Body of pancreas (tissue), 4 donors: ENCODE measurements around the gene AMN1. TPM values are rescaled to one million over a fixed set of nuclear protein-coding genes. Genes with fewer than 3 reads are reported as not detected.
"Not testable (repeated sequence)": the region's sequence is repeated elsewhere in the genome, so short reads cannot be mapped to it uniquely, and the experiment has no call there.

Experiments used
- ATAC-seq: fragments of 150-250 bp; one replicate; pipeline ENCODE4 v1.9.1; 2016
- DNase-seq, 4 donors: peaks; one replicate each; pipeline ENCODE4 v3.0.0-alpha.2; 2019
- H3K27ac ChIP-seq, 4 donors: fragments of 200-600 bp; sonication (generic); 1 replicate in 3 of 4; 2 replicates in 1 of 4; pipeline versions ENCODE4 v1.5.1 to v1.6.1; 2016 to 2019; ENCODE audit warnings: mild to moderate bottlenecking in 1 of 4, mixed read lengths in 1 of 4, moderate library complexity in 1 of 4
- H3K27me3 ChIP-seq, 2 donors: fragments of 200-600 bp; sonication (generic); one replicate each; pipeline ENCODE4 v1.6.0; 2016; ENCODE audit warnings: mild to moderate bottlenecking in 1 of 2
- H3K36me3 ChIP-seq, 2 donors: fragments of 200-600 bp; sonication (generic); replicated peaks in 1 of 2; 2 replicates each; pipeline ENCODE4 v1.5.1; 2016; ENCODE audit warnings: low read depth in 2 of 2; ENCODE audit not compliant: insufficient read depth in 1 of 2
- H3K4me1 ChIP-seq: fragments of 200-600 bp; sonication (generic); one replicate; pipeline ENCODE4 v1.6.0; 2016
- H3K4me3 ChIP-seq, 2 donors: fragments of 200-600 bp; sonication (generic); 1 replicate in 1 of 2; 2 replicates in 1 of 2; pipeline ENCODE4 v1.5.1; 2016 to 2019
- H3K9me3 ChIP-seq, 3 donors: fragments of 200-600 bp; sonication (generic); 1 replicate in 2 of 3; 2 replicates in 1 of 3; pipeline ENCODE4 v1.5.1; 2016
- POLR2A ChIP-seq, 3 donors: fragments of 450-650 bp; IDR thresholded peaks; one replicate each; pipeline ENCODE4 v1.6.1; 2016; ENCODE audit warnings: antibody characterized with exemption in 3 of 3, mild to moderate bottlenecking in 2 of 3
- WGBS, 2 donors: methylation state at CpG; one replicate each; pipeline ENCODE4 v1.1.5; 2017; 5-methylcytosine and 5-hydroxymethylcytosine counted together
- intact Hi-C: fragments of 100-400 bp; cut with DNase I; formaldehyde crosslinking; loops from one replicate; pipeline ENCODE4 v1.15.1; 2023
- total RNA-seq, 2 donors: library from RNA; depleted of rRNA; stranded (reverse); fragments of >200 nt; gene quantifications; one replicate each; pipeline ENCODE4 v1.1.0, GENCODE V29; 2016
- TF ChIP-seq, protein P1 (sequence below), 7 experiments: fragments of 450-650 bp in 4 of 7; fragments of 200-600 bp in 3 of 7; sonication (generic) in 3 of 7; IDR thresholded peaks; one replicate each; pipeline ENCODE4 v1.5.1; 2016 to 2019; ENCODE audit warnings: antibody characterized with exemption in 7 of 7

The AMN1 gene
- total RNA-seq, 2 donors from 2014 or later, result 6.5 to 13.2 TPM

DNA sequence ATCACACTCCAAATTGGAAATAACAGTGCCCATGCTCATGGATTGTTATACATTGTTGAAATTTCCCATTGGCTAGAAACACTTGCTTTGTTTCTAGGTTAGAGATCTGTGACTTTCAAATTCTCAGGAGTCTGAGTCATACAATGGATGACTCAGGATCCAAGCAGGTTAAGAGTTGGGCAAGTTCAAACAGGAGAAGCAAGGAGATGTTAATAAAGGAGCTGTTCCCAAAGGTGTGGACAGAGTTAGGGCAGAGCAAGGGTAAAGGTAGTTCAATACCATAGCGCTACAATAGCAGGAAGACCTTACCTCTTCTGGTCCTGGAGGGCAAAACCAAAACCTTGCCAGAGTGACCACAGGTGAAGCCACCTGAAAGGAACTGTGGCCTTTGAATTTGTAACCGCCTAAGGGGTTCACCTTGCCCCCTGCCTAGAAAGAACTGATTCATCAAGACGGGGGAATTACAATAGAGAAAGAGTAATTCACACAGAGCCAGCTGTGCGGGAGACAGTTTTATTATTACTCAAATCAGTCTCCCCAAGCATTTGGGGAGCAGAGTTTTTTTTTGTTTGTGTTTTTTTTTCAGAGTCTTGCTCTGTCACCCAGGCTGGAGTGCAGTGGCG lies 4.2 kb upstream of the AMN1 start:
- Histone ChIP-seq H3K4me3 (no peak overlapping the region), H3K9me3 (no peaks in the 10 kb centered on the region), H3K36me3 (no peaks in the 10 kb centered on the region), H3K27me3 (no peaks in the 10 kb centered on the region), H3K27ac (peak overlapping the region in 3 of 4 donors; percentile 26 to 56 (median 37)), H3K4me1 (peaks cover 31% of the 10 kb centered on the region)
- 78 to 83% methylated on average over 5 of the region's 5 CpGs for WGBS, 2 donors
- DNase-seq (peak in 1 of 4 donors; percentile 30), ATAC-seq (peak; percentile 13)
- TF ChIP-seq, protein P1, sequence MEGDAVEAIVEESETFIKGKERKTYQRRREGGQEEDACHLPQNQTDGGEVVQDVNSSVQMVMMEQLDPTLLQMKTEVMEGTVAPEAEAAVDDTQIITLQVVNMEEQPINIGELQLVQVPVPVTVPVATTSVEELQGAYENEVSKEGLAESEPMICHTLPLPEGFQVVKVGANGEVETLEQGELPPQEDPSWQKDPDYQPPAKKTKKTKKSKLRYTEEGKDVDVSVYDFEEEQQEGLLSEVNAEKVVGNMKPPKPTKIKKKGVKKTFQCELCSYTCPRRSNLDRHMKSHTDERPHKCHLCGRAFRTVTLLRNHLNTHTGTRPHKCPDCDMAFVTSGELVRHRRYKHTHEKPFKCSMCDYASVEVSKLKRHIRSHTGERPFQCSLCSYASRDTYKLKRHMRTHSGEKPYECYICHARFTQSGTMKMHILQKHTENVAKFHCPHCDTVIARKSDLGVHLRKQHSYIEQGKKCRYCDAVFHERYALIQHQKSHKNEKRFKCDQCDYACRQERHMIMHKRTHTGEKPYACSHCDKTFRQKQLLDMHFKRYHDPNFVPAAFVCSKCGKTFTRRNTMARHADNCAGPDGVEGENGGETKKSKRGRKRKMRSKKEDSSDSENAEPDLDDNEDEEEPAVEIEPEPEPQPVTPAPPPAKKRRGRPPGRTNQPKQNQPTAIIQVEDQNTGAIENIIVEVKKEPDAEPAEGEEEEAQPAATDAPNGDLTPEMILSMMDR (IDR thresholded peaks at IDR 0.05), result no peak
- TF ChIP-seq POLR2A (IDR thresholded peaks at IDR 0.05), result no peak
- intact Hi-C loops, result no loop called here

DNA sequence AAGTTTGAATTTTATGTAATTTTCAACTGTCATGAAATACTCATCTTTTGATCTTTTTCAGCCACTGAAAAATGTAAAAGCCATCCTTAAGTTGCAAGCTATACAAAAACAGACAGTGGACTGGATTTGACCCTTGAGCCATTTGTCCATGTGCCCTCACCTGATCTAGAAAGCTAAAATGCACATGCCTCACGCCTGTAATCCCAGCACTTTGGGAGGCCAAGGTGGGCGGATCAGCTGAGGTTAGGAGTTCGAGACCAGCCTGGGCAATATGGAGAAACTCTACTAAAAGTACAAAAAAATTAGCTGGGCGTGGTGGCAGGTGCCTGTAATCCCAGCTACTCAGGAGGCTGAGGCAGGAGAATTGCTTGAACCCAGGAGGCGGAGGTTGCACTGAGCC lies 2.4 kb upstream of the AMN1 start:
- H3K9me3 ChIP-seq, H3K36me3 ChIP-seq, H3K27me3 ChIP-seq, ATAC-seq, H3K4me3 ChIP-seq, DNase-seq, intact Hi-C loops: not testable (repeated sequence)
- peaks cover 36% of the 10 kb centered on the region for H3K4me1 ChIP-seq
- H3K27ac ChIP-seq, result peak overlapping the region in 2 of 4 donors; percentile 26 to 57
- WGBS, 2 donors, result 95 to 98% methylated on average over 5 of the region's 5 CpGs

DNA sequence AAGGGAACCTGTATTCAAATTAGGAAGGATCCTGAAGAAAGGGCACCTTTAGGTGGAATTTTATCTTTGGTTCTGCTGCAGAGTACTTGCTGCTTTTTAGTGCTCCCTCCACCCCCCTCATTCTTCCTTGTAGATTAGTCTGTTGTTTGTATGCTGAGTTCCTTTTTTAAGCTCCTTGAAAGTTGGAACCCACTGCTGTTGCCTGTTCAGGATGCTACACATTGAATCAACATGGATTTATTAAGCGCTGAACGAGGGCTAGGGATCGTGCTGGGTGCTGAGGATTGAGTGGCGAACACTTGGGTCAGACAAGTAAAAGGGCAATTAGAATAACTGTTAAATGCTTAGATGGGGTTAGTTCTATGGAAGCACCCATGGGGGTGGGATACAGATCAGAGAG lies 884 bp upstream of the AMN1 start:
- DNase-seq (no peak), ATAC-seq (no peak)
- peaks cover 36% of the 10 kb centered on the region for H3K4me1 ChIP-seq
- TF ChIP-seq POLR2A (IDR thresholded peaks at IDR 0.05), result no peak
- TF ChIP-seq, protein P1 (IDR thresholded peaks at IDR 0.05), result no peak
- H3K27me3 ChIP-seq, result no peaks in the 10 kb centered on the region
- H3K36me3 ChIP-seq, result no peaks in the 10 kb centered on the region
- intact Hi-C loops, result no loop called here
- H3K27ac ChIP-seq, result peak overlapping the region; percentile 93 to 97 (median 93)
- WGBS, 2 donors, result 85 to 95% methylated on average over 4 of the region's 4 CpGs
- no peaks in the 10 kb centered on the region for H3K9me3 ChIP-seq
- peak overlapping the region in 1 of 2 donors; percentile 45 for H3K4me3 ChIP-seq

DNA sequence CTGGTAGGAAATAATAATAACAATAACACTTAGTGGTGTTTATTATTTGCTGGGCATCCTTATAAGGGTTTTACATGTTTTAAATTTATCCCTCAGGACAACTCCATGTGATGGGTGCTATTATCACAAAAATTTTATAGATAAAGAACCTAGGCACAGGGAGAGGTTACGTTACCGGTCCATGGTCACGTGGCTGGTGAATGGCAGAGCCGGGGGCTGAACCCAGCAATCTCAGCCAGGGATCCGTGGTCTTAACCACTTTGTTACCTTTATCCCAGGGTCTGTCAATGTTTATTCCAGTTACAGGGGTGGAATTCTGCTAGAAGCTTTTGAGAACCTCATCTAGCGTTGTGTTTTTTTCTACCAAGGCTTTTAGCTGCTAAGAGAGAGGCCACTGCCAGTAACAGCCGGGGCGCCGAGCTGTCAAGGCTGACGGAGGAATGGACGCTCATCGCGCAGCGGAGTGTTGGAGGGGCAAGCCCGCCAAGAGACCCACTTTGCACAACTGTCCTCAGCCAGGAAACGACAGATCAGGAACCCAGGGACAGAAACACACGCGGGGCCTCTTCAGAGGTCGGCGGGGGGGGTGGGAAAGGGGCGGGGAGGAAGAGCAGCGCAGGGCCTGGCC lies 418 bp downstream of the AMN1 start:
- H3K27me3 ChIP-seq, result no peaks in the 10 kb centered on the region
- peak overlapping the region; percentile 93 to 97 (median 93) for H3K27ac ChIP-seq
- no peaks in the 10 kb centered on the region for H3K9me3 ChIP-seq
- DNase-seq, result peak; percentile 52 to 67 (median 54)
- WGBS, 2 donors, result 0 to 1% methylated on average over 13 to 22 of the region's 22 CpGs
- ATAC-seq, result peak; percentile 17
- no peaks in the 10 kb centered on the region for H3K36me3 ChIP-seq
- TF ChIP-seq, protein P1 (IDR thresholded peaks at IDR 0.05), result no peak
- TF ChIP-seq POLR2A (IDR thresholded peaks at IDR 0.05), result no peak
- H3K4me3 ChIP-seq, result peak overlapping the region; percentile 8 to 76
- intact Hi-C loops, result no loop called here
- H3K4me1 ChIP-seq, result peaks cover 36% of the 10 kb centered on the region

DNA sequence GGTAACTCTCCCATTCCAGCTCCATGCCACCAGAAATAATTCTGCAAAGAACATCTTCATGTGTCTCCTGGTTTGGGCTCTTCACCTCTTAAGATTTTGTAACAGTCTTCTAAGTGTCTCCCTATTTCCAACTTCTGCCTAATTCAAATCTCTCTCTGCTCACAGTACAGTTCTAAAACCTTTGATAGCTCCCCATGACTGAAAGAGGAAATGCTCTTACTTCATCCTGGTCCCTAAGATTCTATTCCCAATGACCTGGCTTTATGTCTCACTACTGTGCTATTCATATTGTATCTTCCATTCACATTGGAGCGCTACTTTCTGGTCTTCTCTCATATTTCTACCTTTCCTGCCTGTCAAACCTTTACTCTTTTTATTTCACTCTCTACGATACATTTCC lies 1.6 kb downstream of the AMN1 start:
- H3K27ac ChIP-seq, result no peak overlapping the region
- DNase-seq, result no peak
- H3K4me1 ChIP-seq, result peaks cover 26% of the 10 kb centered on the region
- no peak for ATAC-seq
- no peak overlapping the region for H3K4me3 ChIP-seq
- intact Hi-C loops, result no loop called here
- H3K36me3 ChIP-seq, result no peaks in the 10 kb centered on the region
- H3K9me3 ChIP-seq, result no peaks in the 10 kb centered on the region
- H3K27me3 ChIP-seq, result no peaks in the 10 kb centered on the region
- TF ChIP-seq, protein P1 (IDR thresholded peaks at IDR 0.05), result no peak
- TF ChIP-seq POLR2A (IDR thresholded peaks at IDR 0.05), result no peak
- WGBS, 2 donors, result 92 to 98% methylated on average over 2 of the region's 2 CpGs
